WTC11 (cell line): ENCODE data around the gene DOCK8.

Experiments used
- ARID4B ChIP-seq: sonication (generic); formaldehyde crosslinking; IDR thresholded peaks from 2 replicates; pipeline ENCODE4 v1.8.0; 2023; ENCODE audit warnings: missing genetic modification reagents, mild to moderate bottlenecking, borderline replicate concordance
- CREB1 ChIP-seq: sonication (generic); formaldehyde crosslinking; IDR thresholded peaks from 2 replicates; pipeline ENCODE4 v1.8.0; 2023; ENCODE audit warnings: mild to moderate bottlenecking, missing genetic modification reagents
- CTCF ChIP-seq: fragments of 200-600 bp; IDR thresholded peaks from 2 replicates; pipeline ENCODE4 v1.8.0; 2022; ENCODE audit warnings: antibody characterized with exemption
- HMGA2 ChIP-seq: fragments of 250-450 bp; sonication (Bioruptor Pico); IDR thresholded peaks from 2 replicates; pipeline ENCODE4 v1.4.0; 2021; ENCODE audit warnings: mild to moderate bottlenecking, moderate library complexity
- MAX ChIP-seq: sonication (generic); formaldehyde crosslinking; IDR thresholded peaks from 2 replicates; pipeline ENCODE4 v1.8.0; 2022; ENCODE audit warnings: mild to moderate bottlenecking, missing genetic modification reagents
- SP1 ChIP-seq: sonication (generic); formaldehyde crosslinking; conservative IDR thresholded peaks from 2 replicates; pipeline ENCODE4 v1.8.1; 2022; ENCODE audit warnings: missing genetic modification reagents
- ZNF138 ChIP-seq: sonication (generic); formaldehyde crosslinking; conservative IDR thresholded peaks from 2 replicates; pipeline ENCODE4 v1.8.1; 2022; ENCODE audit warnings: mild to moderate bottlenecking, moderate library complexity, missing genetic modification reagents

- TF ChIP-seq CTCF (no peak), CREB1 (CRISPR knock-in tag) (no peak), MAX (CRISPR knock-in tag) (no peak), HMGA2 (CRISPR knock-in tag) (no peak), SP1 (CRISPR knock-in tag) (no peak), ARID4B (CRISPR knock-in tag) (no peak), ZNF138 (no peak)
These were observed 264.8 kb downstream of the DOCK8 start for GRCh38 chr9:479304-479970.
